Measurements from ENCODE around the gene THEMIS.
"Not testable (repeated sequence)": the region's sequence is repeated elsewhere in the genome, so short reads cannot be mapped to it uniquely, and the experiment has no call there.

THEMIS gene

GRCh38 chr6:127900935-127901334, at the start of gene THEMIS:
Gene THEMIS, minus strand, starts transcription at chr6:127901058. Its CDS starts 126 bp downstream, at chr6:127900932.
- no peak for DNase-seq

GRCh38 chr6:127949251-127949650, 48.4 kb upstream of the THEMIS start:
- DNase-seq = no peak

GRCh38 chr6:127946388-127946787, 45.5 kb upstream of the THEMIS start:
- no peak for DNase-seq

GRCh38 chr6:127945434-127946097, 44.7 kb upstream of the THEMIS start:
- DNase-seq = no peak

GRCh38 chr6:127941228-127941627, 40.4 kb upstream of the THEMIS start:
- no peak for DNase-seq

GRCh38 chr6:127939442-127940066, 38.7 kb upstream of the THEMIS start:
- DNase-seq = peak; percentile 33

- peak; percentile 54 for DNase-seq
These were observed 37.8 kb upstream of the THEMIS start for GRCh38 chr6:127938701-127939100.

GRCh38 chr6:127937747-127938146, 36.9 kb upstream of the THEMIS start:
- DNase-seq = no peak

GRCh38 chr6:127937102-127937501, 36.2 kb upstream of the THEMIS start:
- no peak for DNase-seq

GRCh38 chr6:127934956-127935355, 34.1 kb upstream of the THEMIS start:
- DNase-seq = no peak

- no peak for DNase-seq
These were observed 33.3 kb upstream of the THEMIS start for GRCh38 chr6:127933852-127934840.

GRCh38 chr6:127933137-127933536, 32.3 kb upstream of the THEMIS start:
- no peak for DNase-seq

GRCh38 chr6:127932708-127933107, 31.9 kb upstream of the THEMIS start:
- no peak for DNase-seq

GRCh38 chr6:127926441-127926840, 25.6 kb upstream of the THEMIS start:
- not testable (repeated sequence) for DNase-seq

GRCh38 chr6:127924440-127924839, 23.6 kb upstream of the THEMIS start:
- no peak for DNase-seq

GRCh38 chr6:127924031-127924430, 23.2 kb upstream of the THEMIS start:
- DNase-seq = no peak

- DNase-seq = no peak
These were observed 22.3 kb upstream of the THEMIS start for GRCh38 chr6:127923135-127923534.

- no peak for DNase-seq
These were observed 21.1 kb upstream of the THEMIS start for GRCh38 chr6:127921982-127922381.

GRCh38 chr6:127920804-127921203, 19.9 kb upstream of the THEMIS start:
- DNase-seq = no peak

GRCh38 chr6:127918506-127919427, 17.9 kb upstream of the THEMIS start:
- DNase-seq = no peak

- DNase-seq = no peak
These were observed 16.9 kb upstream of the THEMIS start for GRCh38 chr6:127917766-127918165.

- no peak for DNase-seq
These were observed 13.4 kb upstream of the THEMIS start for GRCh38 chr6:127914240-127914639.

All from hematopoietic multipotent progenitor cell treated with erythropoietin and hydrocortisone succinate and interleukin-3 and kit ligand, for 6 days (in vitro differentiated cells).